Measurements from ENCODE around the gene TMBIM4.

DNA sequence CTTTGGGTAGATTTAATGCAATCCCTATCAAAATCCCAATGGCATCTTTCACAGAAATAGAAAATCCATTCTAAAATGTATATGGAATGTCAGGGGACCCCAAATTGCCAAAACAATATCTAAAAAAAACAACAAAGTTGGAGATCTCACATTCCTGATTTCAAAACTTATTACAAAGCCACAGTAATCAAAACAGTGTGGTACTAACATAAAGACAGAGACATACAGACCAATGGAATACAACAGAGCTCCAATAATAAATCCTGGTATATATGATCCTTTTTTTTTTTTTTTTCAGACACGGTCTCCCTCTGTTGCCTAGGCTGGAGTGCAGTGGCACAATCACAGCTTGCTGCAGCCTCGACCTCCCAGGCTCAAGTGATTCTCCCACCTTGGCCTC is 4.7 kb downstream of the TMBIM4 start:
- TF ChIP-seq, protein P1, sequence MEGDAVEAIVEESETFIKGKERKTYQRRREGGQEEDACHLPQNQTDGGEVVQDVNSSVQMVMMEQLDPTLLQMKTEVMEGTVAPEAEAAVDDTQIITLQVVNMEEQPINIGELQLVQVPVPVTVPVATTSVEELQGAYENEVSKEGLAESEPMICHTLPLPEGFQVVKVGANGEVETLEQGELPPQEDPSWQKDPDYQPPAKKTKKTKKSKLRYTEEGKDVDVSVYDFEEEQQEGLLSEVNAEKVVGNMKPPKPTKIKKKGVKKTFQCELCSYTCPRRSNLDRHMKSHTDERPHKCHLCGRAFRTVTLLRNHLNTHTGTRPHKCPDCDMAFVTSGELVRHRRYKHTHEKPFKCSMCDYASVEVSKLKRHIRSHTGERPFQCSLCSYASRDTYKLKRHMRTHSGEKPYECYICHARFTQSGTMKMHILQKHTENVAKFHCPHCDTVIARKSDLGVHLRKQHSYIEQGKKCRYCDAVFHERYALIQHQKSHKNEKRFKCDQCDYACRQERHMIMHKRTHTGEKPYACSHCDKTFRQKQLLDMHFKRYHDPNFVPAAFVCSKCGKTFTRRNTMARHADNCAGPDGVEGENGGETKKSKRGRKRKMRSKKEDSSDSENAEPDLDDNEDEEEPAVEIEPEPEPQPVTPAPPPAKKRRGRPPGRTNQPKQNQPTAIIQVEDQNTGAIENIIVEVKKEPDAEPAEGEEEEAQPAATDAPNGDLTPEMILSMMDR (IDR thresholded peaks at IDR 0.05; ENCODE audit: low read depth, low read length): no peak
- no peak for TF ChIP-seq EZH2phosphoT487 (IDR thresholded peaks at IDR 0.05; ENCODE audit: low read depth)
